SU-DHL-6 (cell line): Measurements from ENCODE around the gene CSRNP3.

Source experiments
- CTCF ChIP-seq: fragments of 200-600 bp; sonication (generic); IDR thresholded peaks from one replicate; pipeline ENCODE4 v1.5.1; 2017; ENCODE audit warnings: antibody characterized with exemption, mild to moderate bottlenecking, low read length, moderate library complexity; ENCODE audit not compliant: insufficient read depth, poor library complexity, severe bottlenecking
- EZH2phosphoT487 ChIP-seq: fragments of 200-600 bp; sonication (generic), shearing (Covaris generic); conservative IDR thresholded peaks from 2 replicates; pipeline ENCODE4 v1.6.1; 2018; ENCODE audit warnings: mild to moderate bottlenecking, antibody characterized with exemption, low read length, moderate library complexity, mixed read lengths

GRCh38 chr2:165522719-165523118 lies 53.2 kb downstream of the CSRNP3 start:
- TF ChIP-seq CTCF (no peak), EZH2phosphoT487 (no peak)
